A549 (cell line): Measurements from ENCODE around the gene DAB1. TPM values are rescaled to one million over a fixed set of nuclear protein-coding genes. Genes with fewer than 3 reads are reported as not detected.

Experiments
- ATAC-seq, 2 experiments: fragments of 200-7000 bp in 1 of 2; fragments of >200 bp in 1 of 2; cut with Nextera tagmentation in 1 of 2; cut with Tn5 transposase in 1 of 2; 3 replicates each; pipeline versions ENCODE4 v1.8.0 to v1.9.1; 2018 to 2020; ENCODE audit warnings: mild to moderate bottlenecking in 1 of 2, moderate library complexity in 1 of 2
- CTCF ChIA-PET: fragments of 300-600 bp; sonication (Branson Sonifier 250); formaldehyde crosslinking; extraction: SDS; loops from one replicate; lab custom pipeline; 2021; ENCODE audit warnings: antibody characterized with exemption, inconsistent platforms; lab: Yijun Ruan, JAX
- POLR2A ChIA-PET: fragments of 350-600 bp; formaldehyde crosslinking; extraction: SDS; loops from one replicate; lab custom pipeline; 2021; ENCODE audit warnings: antibody characterized with exemption, inconsistent platforms; lab: Yijun Ruan, JAX
- DNase-seq, 2 experiments: peaks; one replicate each; pipeline versions ENCODE4 v3.0.0 to v3.0.0-alpha.2; 2011 to 2016; ENCODE audit warnings: low read depth in 1 of 2, low spot score in 1 of 2
- FAIRE-seq: peaks from 2 replicates; lab custom pipeline; 2011; peaks lifted over from hg19 to GRCh38; lab: Jason Lieb, UNC
- H3K27ac ChIP-seq, 2 experiments: fragments of >200 bp; sonication (Bioruptor Twin); formaldehyde crosslinking; 3 replicates each; pipeline ENCODE4 v1.5.1; 2016 to 2017
- H3K4me1 ChIP-seq: fragments of >200 bp; sonication (Bioruptor Twin); formaldehyde crosslinking; 3 replicates; pipeline ENCODE4 v1.6.1; 2016
- H3K4me2 ChIP-seq: fragments of >200 bp; sonication (Bioruptor Twin); formaldehyde crosslinking; 3 replicates; pipeline ENCODE4 v1.6.1; 2016
- H3K4me3 ChIP-seq: fragments of >200 bp; sonication (Bioruptor Twin); formaldehyde crosslinking; 3 replicates; pipeline ENCODE4 v1.5.1; 2016
- H3K9me3 ChIP-seq: fragments of >200 bp; sonication (Bioruptor Twin); formaldehyde crosslinking; 3 replicates; pipeline ENCODE4 v1.6.1; 2016
- ATOH8 ChIP-seq: fragments of 250-450 bp; sonication (Bioruptor Pico); IDR thresholded peaks from 2 replicates; pipeline ENCODE4 v1.5.0; 2020; ENCODE audit warnings: low read depth, mild to moderate bottlenecking, moderate library complexity
- CBX8 ChIP-seq: fragments of 200-600 bp; sonication (generic); IDR thresholded peaks from 2 replicates; pipeline ENCODE4 v1.6.1; 2016
- CHD2 ChIP-seq: fragments of 150-350 bp; IDR thresholded peaks from 2 replicates; pipeline ENCODE4 v1.6.1; 2014; ENCODE audit warnings: low read length; ENCODE audit not compliant: partially characterized antibody
- EHMT2 ChIP-seq: fragments of 200-600 bp; sonication (generic); IDR thresholded peaks from 2 replicates; pipeline ENCODE4 v1.6.1; 2016; ENCODE audit warnings: antibody characterized with exemption, low read depth, mild to moderate bottlenecking, moderate library complexity
- EP300 ChIP-seq, 2 experiments: fragments of >200 bp; sonication (Bioruptor Twin); formaldehyde crosslinking; IDR thresholded peaks; 2 replicates in 1 of 2; 3 replicates in 1 of 2; pipeline ENCODE4 v1.6.1; 2016 to 2017
- FOSL2 ChIP-seq, 2 experiments: fragments of 450-650 bp in 1 of 2; fragments of >200 bp in 1 of 2; sonication (Bioruptor Twin) in 1 of 2; formaldehyde crosslinking; IDR thresholded peaks; 2 replicates each; pipeline versions ENCODE4 v1.5.0 to v1.6.1; 2016 to 2020; ENCODE audit warnings: mild to moderate bottlenecking in 1 of 2, moderate library complexity in 1 of 2
- HEYL ChIP-seq: fragments of 250-450 bp; sonication (Bioruptor Pico); IDR thresholded peaks from 2 replicates; pipeline ENCODE4 v1.8.0; 2021; ENCODE audit warnings: mild to moderate bottlenecking, moderate library complexity
- HMGXB4 ChIP-seq: fragments of 250-450 bp; sonication (Bioruptor Pico); IDR thresholded peaks from 2 replicates; pipeline ENCODE4 v1.5.0; 2021; ENCODE audit warnings: mild to moderate bottlenecking, moderate library complexity, borderline replicate concordance
- HOXA7 ChIP-seq: fragments of 250-450 bp; sonication (Bioruptor Pico); IDR thresholded peaks from 2 replicates; pipeline ENCODE4 v1.5.0; 2020; ENCODE audit warnings: mild to moderate bottlenecking, moderate library complexity
- HOXB5 ChIP-seq: fragments of 250-450 bp; sonication (Bioruptor Pico); IDR thresholded peaks from 2 replicates; pipeline ENCODE4 v1.5.0; 2020; ENCODE audit warnings: mild to moderate bottlenecking, moderate library complexity
- KDM5A ChIP-seq: fragments of 200-600 bp; sonication (generic); IDR thresholded peaks from 2 replicates; pipeline ENCODE4 v1.6.1; 2016; ENCODE audit warnings: antibody characterized with exemption, mild to moderate bottlenecking
- MAFK ChIP-seq: fragments of 450-650 bp; IDR thresholded peaks from 2 replicates; pipeline ENCODE4 v1.6.1; 2014; ENCODE audit not compliant: partially characterized antibody
- MAZ ChIP-seq: fragments of 150-350 bp; IDR thresholded peaks from 2 replicates; pipeline ENCODE4 v1.6.1; 2014; ENCODE audit warnings: antibody characterized with exemption, low read depth, low read length, borderline replicate concordance
- PBX3 ChIP-seq: IDR thresholded peaks from 2 replicates; pipeline ENCODE4 v1.6.1; 2012
- PHF8 ChIP-seq: fragments of 200-600 bp; sonication (generic); IDR thresholded peaks from 2 replicates; pipeline ENCODE4 v1.6.1; 2016; ENCODE audit warnings: low read depth, mild to moderate bottlenecking, antibody characterized with exemption, moderate library complexity, borderline replicate concordance
- POLR2A ChIP-seq: IDR thresholded peaks from 2 replicates; pipeline ENCODE4 v1.6.1; 2012; ENCODE audit warnings: mild to moderate bottlenecking, low read length
- POLR2AphosphoS2 ChIP-seq: conservative IDR thresholded peaks from 2 replicates; pipeline ENCODE4 v1.6.1; 2012; ENCODE audit warnings: low read length, improper control_type of control experiment, inconsistent platforms
- RFX5 ChIP-seq: fragments of 450-650 bp; IDR thresholded peaks from 2 replicates; pipeline ENCODE4 v1.7.1; 2014; ENCODE audit warnings: antibody characterized with exemption, mild to moderate bottlenecking, moderate library complexity
- SMC3 ChIP-seq: fragments of >200 bp; sonication (Bioruptor Twin); formaldehyde crosslinking; IDR thresholded peaks from 3 replicates; pipeline ENCODE4 v1.6.1; 2018; ENCODE audit warnings: inconsistent platforms
- SREBF2 ChIP-seq: fragments of 450-650 bp; IDR thresholded peaks from 2 replicates; pipeline ENCODE4 v1.6.1; 2014; ENCODE audit warnings: mild to moderate bottlenecking, moderate library complexity
- USF2 ChIP-seq: fragments of 450-650 bp; IDR thresholded peaks from 2 replicates; pipeline ENCODE4 v1.6.1; 2014; ENCODE audit warnings: antibody characterized with exemption
- ZNF302 ChIP-seq: fragments of 250-450 bp; sonication (Bioruptor Pico); IDR thresholded peaks from 2 replicates; pipeline ENCODE4 v1.9.0; 2021; ENCODE audit warnings: inconsistent platforms, mild to moderate bottlenecking, moderate library complexity
- ZSCAN20 ChIP-seq: fragments of 250-450 bp; sonication (Bioruptor Pico); IDR thresholded peaks from 2 replicates; pipeline ENCODE4 v1.8.0; 2022; ENCODE audit warnings: mild to moderate bottlenecking, moderate library complexity
- WGBS: methylation state at CpG from one replicate; pipeline ENCODE4 v1.1.6; 2017; ENCODE audit errors: missing lambda C conversion rate; 5-methylcytosine and 5-hydroxymethylcytosine counted together
- polyA plus RNA-seq, 4 experiments: library from polyadenylated mRNA; depleted of rRNA in 3 of 4; stranded (reverse); fragments of >200 nt; fragmentation: RNase III in 1 of 4; extraction: RNeasy Plus Mini Kit Qiagen cat#74134 plus additional on column Dnase treatment in 1 of 4; gene quantifications; 2 replicates in 3 of 4; 3 replicates in 1 of 4; pipeline ENCODE4 v1.2.3, GENCODE V29; 2011 to 2017
- TF ChIP-seq, protein P1 (sequence below): fragments of 150-350 bp; IDR thresholded peaks from 2 replicates; pipeline ENCODE4 v1.6.1; 2014; ENCODE audit warnings: low read depth, mild to moderate bottlenecking, low read length
- TF ChIP-seq, protein P2 (sequence below): fragments of 200-600 bp; sonication (generic); IDR thresholded peaks from 2 replicates; pipeline ENCODE4 v1.6.1; 2016; ENCODE audit warnings: antibody characterized with exemption, mild to moderate bottlenecking, moderate library complexity
- TF ChIP-seq, protein P3 (sequence below): fragments of >200 bp; sonication (Bioruptor Twin); formaldehyde crosslinking; IDR thresholded peaks from 2 replicates; pipeline ENCODE4 v1.6.1; 2016

DAB1 gene
- polyA plus RNA-seq, 2 of the 4 experiments (the other 2 are of a cell fraction), result not detected

DNA sequence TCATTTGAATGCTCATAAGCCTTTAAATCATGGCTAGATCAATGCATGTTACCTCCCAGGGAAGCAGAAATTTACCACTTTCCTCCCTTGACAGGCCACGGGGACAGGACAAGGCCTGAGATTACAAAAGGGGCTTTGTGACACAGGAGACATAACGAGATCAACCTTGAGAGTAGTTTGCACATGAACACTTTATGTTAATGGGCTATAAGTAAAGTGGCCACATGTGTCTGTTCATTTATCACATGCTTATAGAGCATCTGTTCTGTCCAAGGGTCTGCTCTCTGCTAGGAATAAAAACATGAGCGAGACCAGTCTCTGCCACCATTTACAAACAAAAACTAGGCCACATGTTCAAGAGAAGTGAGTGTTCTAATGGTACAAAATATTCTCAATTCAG, 314.0 kb downstream of the DAB1 start:
- POLR2A ChIA-PET, result no interaction called here
- WGBS, result 2% methylated on average over 3 of the region's 3 CpGs
- no peak for FAIRE-seq
- TF ChIP-seq SMC3 (no peak), POLR2AphosphoS2 (no peak), ATOH8 (CRISPR knock-in tag) (no peak), KDM5A (no peak), EHMT2 (no peak), POLR2A (no peak), FOSL2 (IDR thresholded peaks at IDR 0.05) (no peak), FOSL2 (CRISPR knock-in tag; IDR thresholded peaks at IDR 0.05) (no peak), ZSCAN20 (no peak), RFX5 (no peak), EP300 (IDR thresholded peaks at IDR 0.05) (no peak)
- TF ChIP-seq, protein P1, sequence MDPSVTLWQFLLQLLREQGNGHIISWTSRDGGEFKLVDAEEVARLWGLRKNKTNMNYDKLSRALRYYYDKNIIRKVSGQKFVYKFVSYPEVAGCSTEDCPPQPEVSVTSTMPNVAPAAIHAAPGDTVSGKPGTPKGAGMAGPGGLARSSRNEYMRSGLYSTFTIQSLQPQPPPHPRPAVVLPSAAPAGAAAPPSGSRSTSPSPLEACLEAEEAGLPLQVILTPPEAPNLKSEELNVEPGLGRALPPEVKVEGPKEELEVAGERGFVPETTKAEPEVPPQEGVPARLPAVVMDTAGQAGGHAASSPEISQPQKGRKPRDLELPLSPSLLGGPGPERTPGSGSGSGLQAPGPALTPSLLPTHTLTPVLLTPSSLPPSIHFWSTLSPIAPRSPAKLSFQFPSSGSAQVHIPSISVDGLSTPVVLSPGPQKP, result no peak
- TF ChIP-seq, protein P2, sequence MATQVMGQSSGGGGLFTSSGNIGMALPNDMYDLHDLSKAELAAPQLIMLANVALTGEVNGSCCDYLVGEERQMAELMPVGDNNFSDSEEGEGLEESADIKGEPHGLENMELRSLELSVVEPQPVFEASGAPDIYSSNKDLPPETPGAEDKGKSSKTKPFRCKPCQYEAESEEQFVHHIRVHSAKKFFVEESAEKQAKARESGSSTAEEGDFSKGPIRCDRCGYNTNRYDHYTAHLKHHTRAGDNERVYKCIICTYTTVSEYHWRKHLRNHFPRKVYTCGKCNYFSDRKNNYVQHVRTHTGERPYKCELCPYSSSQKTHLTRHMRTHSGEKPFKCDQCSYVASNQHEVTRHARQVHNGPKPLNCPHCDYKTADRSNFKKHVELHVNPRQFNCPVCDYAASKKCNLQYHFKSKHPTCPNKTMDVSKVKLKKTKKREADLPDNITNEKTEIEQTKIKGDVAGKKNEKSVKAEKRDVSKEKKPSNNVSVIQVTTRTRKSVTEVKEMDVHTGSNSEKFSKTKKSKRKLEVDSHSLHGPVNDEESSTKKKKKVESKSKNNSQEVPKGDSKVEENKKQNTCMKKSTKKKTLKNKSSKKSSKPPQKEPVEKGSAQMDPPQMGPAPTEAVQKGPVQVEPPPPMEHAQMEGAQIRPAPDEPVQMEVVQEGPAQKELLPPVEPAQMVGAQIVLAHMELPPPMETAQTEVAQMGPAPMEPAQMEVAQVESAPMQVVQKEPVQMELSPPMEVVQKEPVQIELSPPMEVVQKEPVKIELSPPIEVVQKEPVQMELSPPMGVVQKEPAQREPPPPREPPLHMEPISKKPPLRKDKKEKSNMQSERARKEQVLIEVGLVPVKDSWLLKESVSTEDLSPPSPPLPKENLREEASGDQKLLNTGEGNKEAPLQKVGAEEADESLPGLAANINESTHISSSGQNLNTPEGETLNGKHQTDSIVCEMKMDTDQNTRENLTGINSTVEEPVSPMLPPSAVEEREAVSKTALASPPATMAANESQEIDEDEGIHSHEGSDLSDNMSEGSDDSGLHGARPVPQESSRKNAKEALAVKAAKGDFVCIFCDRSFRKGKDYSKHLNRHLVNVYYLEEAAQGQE, result no peak
- no peaks in the 10 kb centered on the region for H3K4me1 ChIP-seq
- ATAC-seq, result no peak
- no peak overlapping the region for H3K4me2 ChIP-seq
- H3K4me3 ChIP-seq, result no peak overlapping the region
- H3K9me3 ChIP-seq, result no peaks in the 10 kb centered on the region
- H3K27ac ChIP-seq, result no peak overlapping the region
- no peak for DNase-seq
- CTCF ChIA-PET, result no interaction called here

DNA sequence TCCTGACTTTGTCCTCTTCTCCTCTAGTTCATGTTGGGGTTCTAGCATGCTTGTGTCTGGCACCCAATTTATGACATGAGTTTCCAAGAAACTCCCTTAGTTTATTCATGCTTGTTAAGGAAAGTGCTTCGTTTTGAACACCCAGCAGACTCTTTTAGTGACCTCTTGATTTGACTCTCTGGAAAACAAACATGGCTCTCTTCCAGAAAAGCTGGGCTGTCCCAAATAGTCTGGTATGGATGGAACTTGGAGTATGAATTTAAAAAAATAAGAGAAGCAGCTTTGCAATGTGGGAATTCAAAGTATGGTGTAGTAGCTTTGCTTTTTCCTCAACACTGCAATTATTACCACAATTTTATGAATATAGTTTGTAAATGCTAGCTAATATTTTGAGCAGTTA, 314.6 kb downstream of the DAB1 start:
- ATAC-seq, result no peak
- CTCF ChIA-PET, result no interaction called here
- no peak overlapping the region for H3K27ac ChIP-seq
- POLR2A ChIA-PET, result no interaction called here
- H3K4me1 ChIP-seq, result no peaks in the 10 kb centered on the region
- 0% methylated on average over 1 of the region's 1 CpG for WGBS
- no peak for TF ChIP-seq CBX8
- TF ChIP-seq HMGXB4 (CRISPR knock-in tag), result no peak
- TF ChIP-seq CHD2, result no peak
- no peak for TF ChIP-seq USF2
- TF ChIP-seq, protein P3, sequence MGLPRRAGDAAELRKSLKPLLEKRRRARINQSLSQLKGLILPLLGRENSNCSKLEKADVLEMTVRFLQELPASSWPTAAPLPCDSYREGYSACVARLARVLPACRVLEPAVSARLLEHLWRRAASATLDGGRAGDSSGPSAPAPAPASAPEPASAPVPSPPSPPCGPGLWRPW, result no peak
- no peak for TF ChIP-seq PHF8
- TF ChIP-seq SREBF2, result no peak
- no peak for TF ChIP-seq HOXA7
- TF ChIP-seq PBX3, result no peak
- no peak for TF ChIP-seq MAFK
- no peak for TF ChIP-seq ZNF302 (CRISPR knock-in tag)
- no peak for TF ChIP-seq HOXB5
- TF ChIP-seq HEYL (CRISPR knock-in tag), result no peak
- TF ChIP-seq MAZ, result no peak
- no peak for DNase-seq
- no peak overlapping the region for H3K4me2 ChIP-seq
- FAIRE-seq, result no peak
- no peaks in the 10 kb centered on the region for H3K9me3 ChIP-seq
- H3K4me3 ChIP-seq, result no peak overlapping the region
